Measurements from ENCODE around the gene PROCR. TPM values are rescaled to one million over a fixed set of nuclear protein-coding genes. Genes with fewer than 3 reads are reported as not detected.
"Not testable (repeated sequence)": the region's sequence is repeated elsewhere in the genome, so short reads cannot be mapped to it uniquely, and the experiment has no call there.

The PROCR gene
- total RNA-seq, 2 experiments from 2014 or later, result 1.2 to 1.3 TPM

GRCh38 chr20:35200267-35200666 lies 28.4 kb downstream of the PROCR start:
- peaks cover 12% of the 10 kb centered on the region for H3K36me3 Mint-ChIP-seq (ENCODE audit: low read depth)
- H3K4me3 Mint-ChIP-seq, result no peak overlapping the region
- ATAC-seq (no peak), DNase-seq (no peak)
- CTCF ChIA-PET, result no interaction called here
- no peaks in the 10 kb centered on the region for H3K4me1 Mint-ChIP-seq (ENCODE audit: low read depth)
- H3K27me3 Mint-ChIP-seq (ENCODE audit: low read depth), result no peaks in the 10 kb centered on the region
- POLR2A ChIA-PET, result interaction anchor here (0.6 kb wide), 1 partner anchor 27 kb away, joined by 3 read pairs; no protein-coding TSS in a partner anchor
- H3K9me3 Mint-ChIP-seq (ENCODE audit: insufficient read depth), result peaks cover 14% of the 10 kb centered on the region
- no peak overlapping the region for H3K27ac Mint-ChIP-seq

- ATAC-seq; H3K4me1 Mint-ChIP-seq (ENCODE audit: low read depth); H3K36me3 Mint-ChIP-seq (ENCODE audit: low read depth); H3K27ac Mint-ChIP-seq; POLR2A ChIA-PET; H3K27me3 Mint-ChIP-seq (ENCODE audit: low read depth); CTCF ChIA-PET; H3K4me3 Mint-ChIP-seq; DNase-seq: not testable (repeated sequence)
- H3K9me3 Mint-ChIP-seq (ENCODE audit: insufficient read depth), result peaks cover 13% of the 10 kb centered on the region
These were observed 29.6 kb downstream of the PROCR start for GRCh38 chr20:35201467-35201866.

- Mint-ChIP-seq H3K36me3 (ENCODE audit: low read depth) (no peaks in the 10 kb centered on the region), H3K9me3 (ENCODE audit: insufficient read depth) (no peaks in the 10 kb centered on the region), H3K27ac (no peak overlapping the region), H3K27me3 (ENCODE audit: low read depth) (no peaks in the 10 kb centered on the region), H3K4me1 (ENCODE audit: low read depth) (no peaks in the 10 kb centered on the region), H3K4me3 (no peak overlapping the region)
- ChIA-PET CTCF (interaction anchor here (1.2 to 2.5 kb wide), 3 partner anchors 60 to 111 kb away, joined by 3 to 13 read pairs (median 3); no protein-coding TSS in a partner anchor), POLR2A (no interaction called here)
- DNase-seq, result no peak
- ATAC-seq, result no peak
These were observed 34.9 kb downstream of the PROCR start for GRCh38 chr20:35206802-35207201.

GRCh38 chr20:35207950-35208611 lies 36.2 kb downstream of the PROCR start:
- DNase-seq, result peak; percentile 88
- Mint-ChIP-seq H3K4me3 (no peak overlapping the region), H3K27ac (no peak overlapping the region), H3K9me3 (ENCODE audit: insufficient read depth) (no peaks in the 10 kb centered on the region), H3K4me1 (ENCODE audit: low read depth) (no peaks in the 10 kb centered on the region), H3K27me3 (ENCODE audit: low read depth) (no peaks in the 10 kb centered on the region), H3K36me3 (ENCODE audit: low read depth) (no peaks in the 10 kb centered on the region)
- ATAC-seq, result peak; percentile 94
- ChIA-PET POLR2A (interaction anchor here (0.7 kb wide), 1 partner anchor 64 kb away, joined by 3 read pairs; no protein-coding TSS in a partner anchor), CTCF (interaction anchor here (0.6 to 3.2 kb wide), 11 partner anchors 9 to 370 kb away, joined by 3 to 45 read pairs (median 3); partner anchors contain the start of gene EDEM2)

- H3K27me3 Mint-ChIP-seq (ENCODE audit: low read depth), result no peaks in the 10 kb centered on the region
- H3K27ac Mint-ChIP-seq, result no peak overlapping the region
- ChIA-PET CTCF (no interaction called here), POLR2A (no interaction called here)
- DNase-seq, result no peak
- no peaks in the 10 kb centered on the region for H3K9me3 Mint-ChIP-seq (ENCODE audit: insufficient read depth)
- no peaks in the 10 kb centered on the region for H3K4me1 Mint-ChIP-seq (ENCODE audit: low read depth)
- no peak overlapping the region for H3K4me3 Mint-ChIP-seq
- H3K36me3 Mint-ChIP-seq (ENCODE audit: low read depth), result no peaks in the 10 kb centered on the region
- ATAC-seq, result no peak
These were observed 43.4 kb downstream of the PROCR start for GRCh38 chr20:35215066-35215956.

- Mint-ChIP-seq H3K4me3 (no peak overlapping the region), H3K9me3 (ENCODE audit: insufficient read depth) (no peaks in the 10 kb centered on the region), H3K27ac (no peak overlapping the region), H3K36me3 (ENCODE audit: low read depth) (no peaks in the 10 kb centered on the region), H3K4me1 (ENCODE audit: low read depth) (no peaks in the 10 kb centered on the region), H3K27me3 (ENCODE audit: low read depth) (no peaks in the 10 kb centered on the region)
- CTCF ChIA-PET, result interaction anchor here (0.6 to 1.4 kb wide), 4 partner anchors 52 to 1296 kb away, joined by 3 to 4 read pairs (median 3); no protein-coding TSS in a partner anchor
- no peak for DNase-seq
- POLR2A ChIA-PET, result interaction anchor here (0.6 kb wide), 1 partner anchor 513 kb away, joined by 3 read pairs; no protein-coding TSS in a partner anchor
- ATAC-seq, result no peak
These were observed 44.7 kb downstream of the PROCR start for GRCh38 chr20:35216541-35216940.

- Mint-ChIP-seq H3K9me3 (ENCODE audit: insufficient read depth) (no peaks in the 10 kb centered on the region), H3K4me1 (ENCODE audit: low read depth) (peaks cover 9% of the 10 kb centered on the region), H3K36me3 (ENCODE audit: low read depth) (no peaks in the 10 kb centered on the region), H3K27me3 (ENCODE audit: low read depth) (peaks cover 35% of the 10 kb centered on the region), H3K27ac (no peak overlapping the region), H3K4me3 (no peak overlapping the region)
- ATAC-seq (no peak), DNase-seq (no peak)
- CTCF ChIA-PET, result interaction anchor here (1.1 kb wide), 1 partner anchor 79 kb away, joined by 4 read pairs; no protein-coding TSS in a partner anchor
- POLR2A ChIA-PET, result interaction anchor here (0.5 to 1.0 kb wide), 2 partner anchors 11 to 54 kb away, joined by 3 read pairs; partner anchors contain the start of gene MMP24OS
These were observed 52.1 kb downstream of the PROCR start for GRCh38 chr20:35223941-35224340.

- no peaks in the 10 kb centered on the region for H3K9me3 Mint-ChIP-seq (ENCODE audit: insufficient read depth)
- peaks cover 9% of the 10 kb centered on the region for H3K4me1 Mint-ChIP-seq (ENCODE audit: low read depth)
- peaks cover 40% of the 10 kb centered on the region for H3K27me3 Mint-ChIP-seq (ENCODE audit: low read depth)
- H3K36me3 Mint-ChIP-seq (ENCODE audit: low read depth), result no peaks in the 10 kb centered on the region
- DNase-seq (no peak), ATAC-seq (no peak)
- ChIA-PET CTCF (interaction anchor here (1.1 kb wide), 1 partner anchor 80 kb away, joined by 4 read pairs; no protein-coding TSS in a partner anchor), POLR2A (interaction anchor here (0.5 to 1.0 kb wide), 2 partner anchors 11 to 54 kb away, joined by 3 read pairs; partner anchors contain the start of gene MMP24OS)
- no peak overlapping the region for H3K4me3 Mint-ChIP-seq
- no peak overlapping the region for H3K27ac Mint-ChIP-seq
These were observed 52.7 kb downstream of the PROCR start for GRCh38 chr20:35224536-35224935.

- Mint-ChIP-seq H3K9me3 (ENCODE audit: insufficient read depth) (no peaks in the 10 kb centered on the region), H3K4me1 (ENCODE audit: low read depth) (peaks cover 9% of the 10 kb centered on the region), H3K27me3 (ENCODE audit: low read depth) (peaks cover 42% of the 10 kb centered on the region), H3K36me3 (ENCODE audit: low read depth) (no peaks in the 10 kb centered on the region), H3K4me3 (peak overlapping the region; percentile 44), H3K27ac (no peak overlapping the region)
- CTCF ChIA-PET, result interaction anchor here (1.6 kb wide), 1 partner anchor 43 kb away, joined by 4 read pairs; no protein-coding TSS in a partner anchor
- no peak for ATAC-seq
- POLR2A ChIA-PET, result no interaction called here
- DNase-seq, result no peak
These were observed 53.6 kb downstream of the PROCR start for GRCh38 chr20:35225319-35226125.

- no peaks in the 10 kb centered on the region for H3K9me3 Mint-ChIP-seq (ENCODE audit: insufficient read depth)
- H3K4me3 Mint-ChIP-seq, result peak within 1 kb of the TSS; percentile 47
- ATAC-seq (no peak), DNase-seq (no peak)
- no peaks in the 10 kb centered on the region for H3K36me3 Mint-ChIP-seq (ENCODE audit: low read depth)
- CTCF ChIA-PET, result interaction anchor here (1.6 kb wide), 1 partner anchor 43 kb away, joined by 4 read pairs; no protein-coding TSS in a partner anchor
- H3K4me1 Mint-ChIP-seq (ENCODE audit: low read depth), result peaks cover 9% of the 10 kb centered on the region
- H3K27ac Mint-ChIP-seq, result peak within 1 kb of the TSS; percentile 15
- peaks cover 42% of the 10 kb centered on the region for H3K27me3 Mint-ChIP-seq (ENCODE audit: low read depth)
- POLR2A ChIA-PET, result no interaction called here
These were observed 54.4 kb downstream of the PROCR start, which contains the start of gene MMP24 for GRCh38 chr20:35226126-35226883. MMP24 (plus strand) TSS chr20:35226690; CDS start chr20:35226739, 49 bp downstream.
